Calu3 (cell line): Measurements from ENCODE around the gene TSEN2. TPM values are rescaled to one million over a fixed set of nuclear protein-coding genes. Genes with fewer than 3 reads are reported as not detected.

Source experiments
- BruUV-seq: library from RNA; stranded (reverse); fragments of 400-500 nt; replicated peaks from 2 replicates; lab custom pipeline; 2021; lab: Mats Ljungman, UMichigan
- CTCF ChIA-PET: fragments of 300-600 bp; sonication (Branson Sonifier 250); formaldehyde crosslinking; loops from one replicate; lab custom pipeline; 2022; ENCODE audit warnings: antibody characterized with exemption; lab: Charles Lee
- DNase-seq: peaks from one replicate; pipeline ENCODE4 v3.0.0; 2022
- H3K27ac Mint-ChIP-seq: one replicate; pipeline ENCODE4 v1.8.0; 2022; ENCODE audit warnings: mixed read lengths; ENCODE audit not compliant: unreplicated experiment
- H3K27me3 Mint-ChIP-seq: one replicate; pipeline ENCODE4 v1.8.0; 2022; ENCODE audit warnings: mixed read lengths; ENCODE audit not compliant: unreplicated experiment
- H3K36me3 Mint-ChIP-seq: one replicate; pipeline ENCODE4 v1.8.0; 2022; ENCODE audit warnings: mild to moderate bottlenecking, moderate library complexity, mixed read lengths; ENCODE audit not compliant: insufficient read depth, unreplicated experiment
- H3K4me1 Mint-ChIP-seq: one replicate; pipeline ENCODE4 v1.8.0; 2022; ENCODE audit warnings: mild to moderate bottlenecking, low read depth, mixed read lengths; ENCODE audit not compliant: unreplicated experiment
- H3K4me3 Mint-ChIP-seq: one replicate; pipeline ENCODE4 v1.8.0; 2022; ENCODE audit warnings: mild to moderate bottlenecking, low read depth, moderate library complexity, mixed read lengths; ENCODE audit not compliant: unreplicated experiment
- H3K9me3 Mint-ChIP-seq: one replicate; pipeline ENCODE4 v1.8.0; 2022; ENCODE audit warnings: low read depth, mixed read lengths; ENCODE audit not compliant: unreplicated experiment
- CTCF ChIP-seq: fragments of 200-600 bp; IDR thresholded peaks from one replicate; pipeline ENCODE4 v1.8.0; 2022; ENCODE audit warnings: antibody characterized with exemption; ENCODE audit not compliant: unreplicated experiment
- intact Hi-C: fragments of 100-400 bp; cut with micrococcal nuclease; formaldehyde crosslinking; loops from one replicate; pipeline ENCODE4 v1.10.0; 2022; ENCODE audit not compliant: unreplicated experiment
- total RNA-seq: library from RNA; stranded (reverse); gene quantifications from 2 replicates; pipeline ENCODE4 v1.2.3, GENCODE V29; 2022

The TSEN2 gene
- total RNA-seq, 1 experiment from 2014 or later: 26.7 TPM

GRCh38 chr3:12438318-12438717 is 46.0 kb upstream of the TSEN2 start:
- no peaks in the 10 kb centered on the region for H3K9me3 Mint-ChIP-seq
- no peak for DNase-seq
- H3K4me3 Mint-ChIP-seq: no peak overlapping the region
- CTCF ChIA-PET: no interaction called here
- TF ChIP-seq CTCF: no peak
- no TSS peak for BruUV-seq
- no peaks in the 10 kb centered on the region for H3K27me3 Mint-ChIP-seq
- peaks cover 11% of the 10 kb centered on the region for H3K36me3 Mint-ChIP-seq
- H3K4me1 Mint-ChIP-seq: peaks cover 14% of the 10 kb centered on the region
- H3K27ac Mint-ChIP-seq: peak overlapping the region; percentile 72
- intact Hi-C loops: no loop called here

- BruUV-seq: no TSS peak
- CTCF ChIA-PET: no interaction called here
- H3K27me3 Mint-ChIP-seq: no peaks in the 10 kb centered on the region
- H3K36me3 Mint-ChIP-seq: peaks cover 12% of the 10 kb centered on the region
- no peaks in the 10 kb centered on the region for H3K9me3 Mint-ChIP-seq
- no peak overlapping the region for H3K27ac Mint-ChIP-seq
- H3K4me3 Mint-ChIP-seq: no peak overlapping the region
- H3K4me1 Mint-ChIP-seq: peaks cover 24% of the 10 kb centered on the region
- TF ChIP-seq CTCF: no peak
- DNase-seq: no peak
- intact Hi-C loops: no loop called here
Measured at GRCh38 chr3:12439161-12439940, 44.9 kb upstream of the TSEN2 start.

GRCh38 chr3:12440927-12441714 is 43.2 kb upstream of the TSEN2 start:
- peaks cover 13% of the 10 kb centered on the region for H3K36me3 Mint-ChIP-seq
- no peak for DNase-seq
- TF ChIP-seq CTCF: no peak
- no TSS peak for BruUV-seq
- H3K4me1 Mint-ChIP-seq: peaks cover 42% of the 10 kb centered on the region
- no peaks in the 10 kb centered on the region for H3K27me3 Mint-ChIP-seq
- H3K9me3 Mint-ChIP-seq: no peaks in the 10 kb centered on the region
- H3K4me3 Mint-ChIP-seq: no peak overlapping the region
- CTCF ChIA-PET: interaction anchor here (0.6 kb wide), 1 partner anchor 177 kb away, joined by 4 read pairs; no protein-coding TSS in a partner anchor
- intact Hi-C loops: no loop called here
- H3K27ac Mint-ChIP-seq: no peak overlapping the region

GRCh38 chr3:12442654-12443501 is 41.4 kb upstream of the TSEN2 start:
- no peak for TF ChIP-seq CTCF
- BruUV-seq: no TSS peak
- peaks cover 13% of the 10 kb centered on the region for H3K36me3 Mint-ChIP-seq
- no peaks in the 10 kb centered on the region for H3K27me3 Mint-ChIP-seq
- intact Hi-C loops: no loop called here
- CTCF ChIA-PET: no interaction called here
- no peak for DNase-seq
- H3K4me1 Mint-ChIP-seq: peaks cover 57% of the 10 kb centered on the region
- H3K27ac Mint-ChIP-seq: peak overlapping the region; percentile 94
- H3K4me3 Mint-ChIP-seq: peak overlapping the region; percentile 10
- no peaks in the 10 kb centered on the region for H3K9me3 Mint-ChIP-seq
